Loucy (cell line): ENCODE results near the gene RADX.

Source experiments
- H2AFZ ChIP-seq: fragments of 200-600 bp; sonication (generic); 2 replicates; pipeline ENCODE4 v1.6.0; 2016; ENCODE audit warnings: antibody characterized with exemption, mild to moderate bottlenecking, low read length, moderate library complexity
- H3F3A ChIP-seq: fragments of 200-600 bp; 2 replicates; pipeline ENCODE4 v1.6.0; 2016; ENCODE audit warnings: antibody characterized with exemption, low read depth, mild to moderate bottlenecking
- H3K27me3 ChIP-seq: fragments of 200-600 bp; sonication (generic); 2 replicates; pipeline ENCODE4 v1.6.1; 2014; ENCODE audit warnings: low read length, mild to moderate bottlenecking; ENCODE audit not compliant: insufficient read depth, poor library complexity, severe bottlenecking
- H3K36me3 ChIP-seq: fragments of 200-600 bp; sonication (generic); 2 replicates; pipeline ENCODE4 v1.6.1; 2016; ENCODE audit warnings: low read length; ENCODE audit not compliant: insufficient read depth
- H3K4me1 ChIP-seq: fragments of 200-600 bp; sonication (generic); 2 replicates; pipeline ENCODE4 v1.5.1; 2014; ENCODE audit warnings: low read length, mild to moderate bottlenecking; ENCODE audit not compliant: insufficient read depth, poor library complexity, severe bottlenecking
- H3K4me2 ChIP-seq: fragments of 200-600 bp; sonication (generic); 2 replicates; pipeline ENCODE4 v1.6.0; 2014; ENCODE audit warnings: antibody characterized with exemption, low read length, low read depth, mild to moderate bottlenecking; ENCODE audit not compliant: poor library complexity, severe bottlenecking
- H3K4me3 ChIP-seq: fragments of 200-600 bp; sonication (generic); 2 replicates; pipeline ENCODE4 v1.5.1; 2014; ENCODE audit warnings: low read length, mild to moderate bottlenecking, mixed read lengths; ENCODE audit not compliant: poor library complexity, severe bottlenecking
- H3K79me2 ChIP-seq: fragments of 200-600 bp; sonication (generic); 2 replicates; pipeline ENCODE4 v1.6.1; 2014; ENCODE audit warnings: low read length; ENCODE audit not compliant: insufficient read depth
- H3K9ac ChIP-seq: fragments of 200-600 bp; sonication (generic); 2 replicates; pipeline ENCODE4 v1.6.0; 2014; ENCODE audit warnings: mild to moderate bottlenecking, low read depth, low read length, moderate library complexity; ENCODE audit not compliant: poor library complexity, severe bottlenecking
- H3K9me2 ChIP-seq: fragments of 200-600 bp; sonication (generic); replicated peaks from 2 replicates; pipeline ENCODE4 v1.6.1; 2016; ENCODE audit warnings: low read depth, low read length, mixed read lengths
- H3K9me3 ChIP-seq: fragments of 200-600 bp; sonication (generic); 2 replicates; pipeline ENCODE4 v1.6.1; 2014; ENCODE audit warnings: mild to moderate bottlenecking, antibody characterized with exemption, low read length, low read depth; ENCODE audit not compliant: insufficient read depth
- H4K20me1 ChIP-seq: fragments of 200-600 bp; sonication (generic); 2 replicates; pipeline ENCODE4 v1.6.0; 2014; ENCODE audit warnings: antibody characterized with exemption, low read length, mild to moderate bottlenecking; ENCODE audit not compliant: insufficient read depth, poor library complexity, severe bottlenecking
- CTCF ChIP-seq: fragments of 200-600 bp; sonication (generic); conservative IDR thresholded peaks from 2 replicates; pipeline ENCODE4 v1.5.1; 2014; ENCODE audit warnings: mild to moderate bottlenecking, antibody characterized with exemption, low read length
- EZH2phosphoT487 ChIP-seq: fragments of 200-600 bp; IDR thresholded peaks from 2 replicates; pipeline ENCODE4 v1.6.1; 2018; ENCODE audit warnings: antibody characterized with exemption, mild to moderate bottlenecking, moderate library complexity, borderline replicate concordance

RADX gene

DNA sequence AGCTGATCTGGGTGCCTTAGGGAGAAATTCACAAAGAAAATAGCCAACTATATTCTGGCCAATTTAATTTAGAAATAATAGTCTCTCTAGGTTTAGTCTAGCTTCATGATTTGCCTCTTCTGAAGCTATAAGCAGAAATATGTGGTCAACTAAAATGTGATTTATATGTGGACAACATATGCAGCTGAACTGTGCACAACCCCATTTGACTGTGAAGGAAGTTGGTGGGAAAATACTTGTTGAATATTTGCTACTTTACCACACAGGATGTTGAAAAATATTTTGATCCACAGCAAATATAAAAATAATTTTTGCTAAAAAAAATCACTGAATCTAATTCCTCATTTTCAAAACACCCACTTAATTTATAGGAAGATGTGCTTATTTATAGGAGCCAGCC is 99.0 kb downstream of the RADX start:
- Histone ChIP-seq H3K9me2 (no peaks in the 10 kb centered on the region), H3K79me2 (no peaks in the 10 kb centered on the region), H2AFZ (no peak overlapping the region), H3K9ac (no peak overlapping the region), H3F3A (no peaks in the 10 kb centered on the region), H4K20me1 (no peaks in the 10 kb centered on the region), H3K4me2 (no peak overlapping the region), H3K9me3 (no peaks in the 10 kb centered on the region), H3K36me3 (no peaks in the 10 kb centered on the region), H3K27me3 (no peaks in the 10 kb centered on the region), H3K4me3 (no peak overlapping the region), H3K4me1 (no peaks in the 10 kb centered on the region)
- TF ChIP-seq EZH2phosphoT487 (no peak), CTCF (no peak)

DNA sequence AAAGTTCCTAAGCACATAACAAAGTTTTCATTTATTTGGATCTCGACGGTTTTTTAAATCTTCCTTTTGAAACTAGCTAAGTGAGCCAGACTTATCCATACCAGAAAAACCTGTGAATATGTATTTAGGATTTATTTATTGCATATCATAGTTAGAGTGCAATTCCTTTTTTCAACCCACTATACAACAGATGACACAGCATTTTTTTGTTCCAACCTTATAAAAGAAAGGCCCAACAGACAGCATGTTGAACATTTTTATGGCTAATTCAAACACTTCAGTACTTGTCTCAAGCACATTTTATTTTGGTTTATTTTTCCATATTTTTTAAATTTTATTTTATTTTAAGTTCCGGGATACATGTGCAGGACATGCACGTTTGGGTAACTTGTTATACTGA is 99.6 kb downstream of the RADX start:
- no peaks in the 10 kb centered on the region for H3K79me2 ChIP-seq
- H3K36me3 ChIP-seq, result no peaks in the 10 kb centered on the region
- H3K27me3 ChIP-seq, result no peaks in the 10 kb centered on the region
- no peak overlapping the region for H3K4me2 ChIP-seq
- H3F3A ChIP-seq, result no peaks in the 10 kb centered on the region
- H3K4me3 ChIP-seq, result no peak overlapping the region
- no peaks in the 10 kb centered on the region for H3K9me3 ChIP-seq
- TF ChIP-seq EZH2phosphoT487 (no peak), CTCF (no peak)
- H3K4me1 ChIP-seq, result no peaks in the 10 kb centered on the region
- H3K9ac ChIP-seq, result no peak overlapping the region
- no peaks in the 10 kb centered on the region for H3K9me2 ChIP-seq
- no peaks in the 10 kb centered on the region for H4K20me1 ChIP-seq
- no peak overlapping the region for H2AFZ ChIP-seq

DNA sequence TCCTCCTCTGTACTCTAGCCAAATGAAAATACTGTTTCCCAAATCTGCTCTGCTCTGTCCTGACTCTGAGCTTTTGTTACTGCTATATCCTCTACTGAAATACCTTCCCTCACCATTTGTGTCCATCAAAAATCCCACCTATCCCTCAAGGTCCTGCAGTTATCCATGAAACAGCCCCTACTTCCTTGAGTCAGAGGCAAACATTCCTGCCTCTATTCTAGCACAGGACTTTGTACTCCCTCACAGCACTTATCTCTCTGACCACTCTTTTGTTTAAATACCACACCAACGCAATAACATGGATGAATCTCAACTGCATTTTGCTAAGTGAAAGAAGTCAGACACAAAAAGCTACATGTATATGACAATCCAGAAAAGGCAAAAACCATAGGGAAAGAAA is 104.2 kb downstream of the RADX start:
- Histone ChIP-seq H3K4me3 (no peak overlapping the region), H3K36me3 (no peaks in the 10 kb centered on the region), H2AFZ (no peak overlapping the region), H3K4me2 (no peak overlapping the region), H3K79me2 (no peaks in the 10 kb centered on the region), H3F3A (no peaks in the 10 kb centered on the region), H3K9me3 (no peaks in the 10 kb centered on the region), H3K9me2 (no peaks in the 10 kb centered on the region), H4K20me1 (no peaks in the 10 kb centered on the region), H3K27me3 (no peaks in the 10 kb centered on the region), H3K9ac (no peak overlapping the region), H3K4me1 (no peaks in the 10 kb centered on the region)
- no peak for TF ChIP-seq EZH2phosphoT487

DNA sequence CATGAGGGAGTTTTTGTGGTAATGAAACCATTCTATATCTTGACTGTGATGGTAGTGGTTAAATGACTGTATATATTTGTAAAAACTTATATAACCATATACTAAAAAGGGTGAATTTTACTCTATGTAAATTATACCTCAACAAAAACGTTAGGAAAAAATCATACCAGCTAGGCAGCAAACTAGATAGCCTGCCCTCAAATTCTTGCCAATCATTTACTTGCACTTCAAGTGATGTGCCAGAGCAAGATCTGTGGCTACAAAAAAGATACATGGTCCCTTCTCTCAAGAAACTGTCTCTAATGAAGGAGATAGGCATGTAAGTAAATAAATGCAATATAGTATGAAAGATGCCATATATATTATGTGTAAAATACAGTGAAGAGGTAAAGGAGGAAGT is 104.7 kb downstream of the RADX start:
- Histone ChIP-seq H3K79me2 (no peaks in the 10 kb centered on the region), H3K9me3 (no peaks in the 10 kb centered on the region), H4K20me1 (no peaks in the 10 kb centered on the region), H3K4me2 (no peak overlapping the region), H3K9ac (no peak overlapping the region), H3F3A (no peaks in the 10 kb centered on the region), H2AFZ (no peak overlapping the region), H3K4me3 (no peak overlapping the region), H3K27me3 (no peaks in the 10 kb centered on the region), H3K36me3 (no peaks in the 10 kb centered on the region), H3K4me1 (no peaks in the 10 kb centered on the region), H3K9me2 (no peaks in the 10 kb centered on the region)
- no peak for TF ChIP-seq EZH2phosphoT487
- TF ChIP-seq CTCF, result no peak
